Measurements from ENCODE around the gene IZUMO3. TPM values are rescaled to one million over a fixed set of nuclear protein-coding genes. Genes with fewer than 3 reads are reported as not detected.

Gene IZUMO3, protein sequence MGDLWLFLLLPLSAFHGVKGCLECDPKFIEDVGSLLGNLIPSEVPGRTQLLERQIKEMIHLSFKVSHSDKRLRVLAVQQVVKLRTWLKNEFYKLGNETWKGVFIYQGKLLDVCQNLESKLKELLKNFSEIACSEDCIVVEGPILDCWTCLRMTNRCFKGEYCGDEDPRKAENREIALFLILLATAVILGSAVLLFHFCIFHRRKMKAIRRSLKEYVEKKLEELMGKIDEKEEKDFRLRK
- not detected in 2 replicates for total RNA-seq

DNA sequence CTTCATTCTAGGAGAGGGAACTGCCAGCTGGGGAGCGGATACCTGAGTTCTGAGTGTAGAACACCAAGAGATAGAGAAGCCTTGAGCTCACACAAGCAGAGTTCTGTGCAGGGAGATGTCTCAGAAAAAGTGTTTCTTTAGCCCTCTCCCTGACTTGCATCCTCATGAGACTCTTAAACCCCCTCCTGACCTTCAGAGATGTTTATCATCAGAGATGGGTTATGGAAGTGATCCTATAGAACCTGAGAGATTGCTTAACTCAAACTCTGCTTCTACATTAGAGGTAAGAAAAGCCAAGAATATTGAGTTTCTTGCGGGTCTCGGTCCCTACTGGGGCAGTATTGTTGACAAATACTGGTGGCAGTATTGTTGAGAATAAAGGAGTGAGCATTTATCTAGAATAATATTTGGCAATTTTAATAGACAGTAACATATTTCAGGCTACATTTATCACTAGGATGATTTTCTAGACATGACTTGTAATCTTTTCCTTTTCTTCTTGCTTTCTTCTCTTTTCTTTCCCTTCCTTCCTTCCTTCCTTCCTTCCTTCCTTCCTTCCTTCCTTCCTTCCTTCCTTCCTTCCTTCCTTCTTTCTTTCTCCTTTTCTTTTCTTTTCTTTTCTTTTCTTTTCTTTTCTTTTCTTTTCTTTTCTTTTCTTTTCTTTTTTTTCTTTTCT is at the start of gene IZUMO3:
TSS of gene IZUMO3 (minus strand) at position 51 of the 676 bp plus-strand sequence. CDS start 248 bp downstream, outside the sequence.

All from bronchus fibroblast of lung (primary cell).